GM12878 (cell line): ENCODE data around the gene PURA. TPM values are rescaled to one million over a fixed set of nuclear protein-coding genes. Genes with fewer than 3 reads are reported as not detected.

ENCODE experiments used
- ATAC-seq: fragments of 200-7000 bp; cut with Tn5 transposase; 3 replicates; pipeline ENCODE4 v1.9.1; 2020; ENCODE audit warnings: mild to moderate bottlenecking, moderate library complexity
- BruUV-seq: library from RNA; stranded (reverse); fragments of 400-500 nt; replicated peaks from 2 replicates; lab custom pipeline; 2021; lab: Mats Ljungman, UMichigan
- CTCF ChIA-PET: fragments of 300-600 bp; sonication (Branson Sonifier 250); formaldehyde crosslinking; extraction: SDS; loops from one replicate; lab custom pipeline; 2021; ENCODE audit warnings: inconsistent platforms; lab: Yijun Ruan, JAX
- POLR2A ChIA-PET: fragments of 350-600 bp; formaldehyde crosslinking; extraction: SDS; loops from one replicate; lab custom pipeline; 2021; ENCODE audit warnings: inconsistent platforms; lab: Charles Lee
- RAD21 ChIA-PET: fragments of 300-600 bp; sonication (Branson Sonifier 250); formaldehyde crosslinking; loops from one replicate; lab custom pipeline; 2023; ENCODE audit warnings: antibody characterized with exemption; ENCODE audit not compliant: unreplicated experiment; lab: Charles Lee
- SMC1A ChIA-PET: fragments of 300-600 bp; sonication (Branson Sonifier 250); formaldehyde crosslinking; loops from one replicate; lab custom pipeline; 2023; ENCODE audit not compliant: unreplicated experiment, uncharacterized antibody; lab: Charles Lee
- DNase-seq: peaks from one replicate; pipeline ENCODE4 v3.0.0-alpha.2; 2011; ENCODE audit warnings: low read depth, low spot score
- FAIRE-seq: peaks from 3 replicates; lab custom pipeline; 2011; peaks lifted over from hg19 to GRCh38; lab: Jason Lieb, UNC
- H2AFZ ChIP-seq: 2 replicates; pipeline ENCODE4 v1.6.0; 2011; ENCODE audit warnings: low read depth, low read length, control low read depth; ENCODE audit not compliant: control insufficient read depth
- H3K27ac ChIP-seq: 2 replicates; pipeline ENCODE4 v1.5.1; 2011; ENCODE audit warnings: control low read depth; ENCODE audit not compliant: control insufficient read depth, insufficient read depth
- H3K27me3 ChIP-seq, 2 experiments: replicated peaks in 1 of 2; 2 replicates each; pipeline versions ENCODE4 v1.6.0 to v1.6.1; 2011; ENCODE audit warnings: low read length in 1 of 2; ENCODE audit not compliant: control insufficient read depth in 2 of 2, insufficient read depth in 2 of 2
- H3K36me3 ChIP-seq, 2 experiments: 2 replicates each; pipeline ENCODE4 v1.5.1; 2011; ENCODE audit warnings: low read length in 1 of 2; ENCODE audit not compliant: control insufficient read depth in 2 of 2, insufficient read depth in 2 of 2
- H3K4me1 ChIP-seq: 2 replicates; pipeline ENCODE4 v1.6.1; 2011; ENCODE audit warnings: mild to moderate bottlenecking, low read length, moderate library complexity, mixed read lengths; ENCODE audit not compliant: control insufficient read depth, insufficient read depth
- H3K4me2 ChIP-seq: 2 replicates; pipeline ENCODE4 v1.6.0; 2011; ENCODE audit warnings: control low read depth; ENCODE audit not compliant: control insufficient read depth, insufficient read depth
- H3K4me3 ChIP-seq: fragments of 200-600 bp; sonication (generic); 2 replicates; pipeline ENCODE4 v1.5.1; 2016
- H3K79me2 ChIP-seq: 2 replicates; pipeline ENCODE4 v1.6.0; 2011; ENCODE audit warnings: low read length; ENCODE audit not compliant: control insufficient read depth, insufficient read depth
- H3K9ac ChIP-seq: 2 replicates; pipeline ENCODE4 v1.8.0; 2011; ENCODE audit warnings: low read length, control low read depth, mixed read lengths; ENCODE audit not compliant: control insufficient read depth, insufficient read depth
- H3K9me3 ChIP-seq: replicated peaks from 3 replicates; pipeline ENCODE4 v1.5.1; 2011; ENCODE audit warnings: mild to moderate bottlenecking, low read length; ENCODE audit not compliant: control insufficient read depth, insufficient read depth
- H4K20me1 ChIP-seq: 2 replicates; pipeline ENCODE4 v1.6.0; 2011; ENCODE audit not compliant: control insufficient read depth, insufficient read depth
- CBX3 ChIP-seq: fragments of 200-600 bp; sonication (generic); IDR thresholded peaks from 2 replicates; pipeline ENCODE4 v1.6.1; 2016; ENCODE audit warnings: low read depth, borderline replicate concordance
- CEBPB ChIP-seq, 2 experiments: fragments of 150-350 bp in 1 of 2; IDR thresholded peaks; 2 replicates each; pipeline ENCODE4 v1.6.1; 2012 to 2014; ENCODE audit warnings: low read depth in 2 of 2, low read length in 2 of 2, borderline replicate concordance in 1 of 2, inconsistent platforms in 1 of 2
- CHD4 ChIP-seq: fragments of 200-600 bp; sonication (generic); IDR thresholded peaks from 2 replicates; pipeline ENCODE4 v1.6.1; 2016; ENCODE audit warnings: mild to moderate bottlenecking
- CREB1 ChIP-seq: IDR thresholded peaks from 2 replicates; pipeline ENCODE4 v1.6.1; 2012; ENCODE audit warnings: low read depth, mild to moderate bottlenecking, inconsistent platforms
- FOXK2 ChIP-seq: fragments of 450-650 bp; IDR thresholded peaks from 2 replicates; pipeline ENCODE4 v1.6.1; 2017; ENCODE audit warnings: mild to moderate bottlenecking, moderate library complexity
- NFYA ChIP-seq: IDR thresholded peaks from 2 replicates; pipeline ENCODE4 v1.6.1; 2011; ENCODE audit warnings: low read depth, mild to moderate bottlenecking, low read length, improper control_type of control experiment, borderline replicate concordance
- NR2C1 ChIP-seq: fragments of 450-650 bp; IDR thresholded peaks from 2 replicates; pipeline ENCODE4 v1.6.1; 2017; ENCODE audit warnings: antibody characterized with exemption, mild to moderate bottlenecking, moderate library complexity
- PAX8 ChIP-seq: fragments of 450-650 bp; IDR thresholded peaks from 2 replicates; pipeline ENCODE4 v1.6.1; 2017; ENCODE audit warnings: mild to moderate bottlenecking, moderate library complexity
- PML ChIP-seq: IDR thresholded peaks from 2 replicates; pipeline ENCODE4 v1.6.1; 2012; ENCODE audit warnings: low read length, inconsistent platforms
- SREBF1 ChIP-seq: IDR thresholded peaks from 2 replicates; pipeline ENCODE4 v1.6.1; 2012; ENCODE audit warnings: mild to moderate bottlenecking, low read length
- SREBF2 ChIP-seq: IDR thresholded peaks from 2 replicates; pipeline ENCODE4 v1.6.1; 2012; ENCODE audit warnings: mild to moderate bottlenecking, low read length
- TAF1 ChIP-seq: IDR thresholded peaks from 2 replicates; pipeline ENCODE4 v1.6.1; 2011; ENCODE audit warnings: mild to moderate bottlenecking, low read depth, low read length, borderline replicate concordance
- TBL1XR1 ChIP-seq: IDR thresholded peaks from 2 replicates; pipeline ENCODE4 v1.6.1; 2012; ENCODE audit warnings: low read depth, low read length, improper control_type of control experiment
- TCF3 ChIP-seq: IDR thresholded peaks from 2 replicates; pipeline ENCODE4 v1.6.1; 2012; ENCODE audit warnings: low read depth, mild to moderate bottlenecking, low read length, borderline replicate concordance; ENCODE audit not compliant: insufficient read depth
- ZBED1 ChIP-seq: IDR thresholded peaks from 2 replicates; pipeline ENCODE4 v1.6.1; 2016; ENCODE audit warnings: borderline replicate concordance
- WGBS: methylation state at CpG from one replicate; pipeline ENCODE4 v1.1.6; 2016; ENCODE audit warnings: low lambda C conversion rate; ENCODE audit not compliant: insufficient replicate concordance, insufficient coverage; ENCODE audit errors: missing lambda C conversion rate; 5-methylcytosine and 5-hydroxymethylcytosine counted together
- in situ Hi-C: fragments of 300-500 bp; cut with MboI; formaldehyde crosslinking; loops from 9 replicates; pipeline ENCODE4 v1.14.3; 2018; ENCODE audit warnings: mixed read lengths
- intact Hi-C: fragments of 100-400 bp; cut with micrococcal nuclease; formaldehyde crosslinking; loops from one replicate; pipeline ENCODE4 v1.14.2; 2022; ENCODE audit not compliant: unreplicated experiment
- polyA plus RNA-seq, 11 experiments: library from polyadenylated mRNA; depleted of rRNA in 4 of 11; unstranded in 6 of 11; stranded (reverse) in 5 of 11; fragments of >200 nt; fragmentation: Nextera tagmentation in 4 of 11; fragmentation: Illumina TruSeq in 1 of 11; extraction: Ambion mirVana in 4 of 11; extraction: Trizol in 1 of 11; gene quantifications; 1 replicate in 1 of 11; 2 replicates in 10 of 11; pipeline versions ENCODE4 v1.2.1 to v1.2.3, GENCODE V29; 2011 to 2016; ENCODE audit warnings: inconsistent platforms in 2 of 11, missing spikeins in 2 of 11, low read depth in 1 of 11
- total RNA-seq, 4 experiments: library from RNA; depleted of rRNA in 3 of 4; stranded (reverse); fragments of >200 nt in 3 of 4; fragmentation: Illumina TruSeq in 1 of 4; extraction: Trizol in 1 of 4; gene quantifications; 2 replicates each; pipeline versions ENCODE4 v1.2.1 to v1.2.3, GENCODE V29; 2013 to 2021
- TF ChIP-seq, protein P1 (sequence below): fragments of 450-650 bp; IDR thresholded peaks from 2 replicates; pipeline ENCODE4 v1.6.1; 2017; ENCODE audit warnings: antibody characterized with exemption, mild to moderate bottlenecking, moderate library complexity
- TF ChIP-seq, protein P2 (sequence below): fragments of 450-650 bp; IDR thresholded peaks from 2 replicates; pipeline ENCODE4 v1.6.1; 2017; ENCODE audit warnings: low read depth, mild to moderate bottlenecking, moderate library complexity

Gene PURA
- total and polyA plus RNA-seq, 10 of the 15 experiments (the other 5 are each of a cell fraction or from before 2014, with no cell fraction given) = 3.3 to 11.8 (median 5.8) TPM

DNA sequence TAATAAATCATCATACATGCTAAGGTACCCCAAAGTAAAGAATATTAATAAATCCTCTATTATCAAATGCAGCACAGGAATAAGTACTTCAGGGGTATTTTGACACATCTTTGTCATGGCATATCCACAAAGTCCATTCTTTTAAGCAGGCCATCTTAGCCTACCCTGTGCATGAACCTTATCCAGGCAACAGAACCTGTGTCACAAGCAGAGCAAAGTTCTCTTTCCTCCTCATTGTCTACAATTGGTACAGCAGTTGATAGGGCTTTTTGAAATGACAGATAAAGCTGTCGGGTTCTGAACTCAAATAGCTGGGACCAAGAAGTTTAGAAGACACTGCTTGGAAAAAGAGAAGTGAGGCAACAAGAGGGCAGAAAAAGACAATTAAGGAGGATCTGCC lies 30.8 kb upstream of the PURA start:
- no peaks in the 10 kb centered on the region for H3K36me3 ChIP-seq
- no peak overlapping the region for H3K27ac ChIP-seq
- intact Hi-C loops (no loop called here), in situ Hi-C loops (loop anchor here (5.0 kb wide), 1 partner anchor 69 kb away; no protein-coding TSS in a partner anchor)
- H3K79me2 ChIP-seq = no peaks in the 10 kb centered on the region
- H4K20me1 ChIP-seq = no peaks in the 10 kb centered on the region
- no peak overlapping the region for H3K9ac ChIP-seq
- TF ChIP-seq NFYA (no peak), CREB1 (no peak), CEBPB (IDR thresholded peaks at IDR 0.05; ENCODE audit: borderline replicate concordance in 1 of 2, low read depth in 2 of 2, low read length in 2 of 2) (no peak), CHD4 (no peak), TBL1XR1 (no peak), PML (no peak), FOXK2 (no peak), SREBF1 (no peak), PAX8 (no peak), ZBED1 (no peak), TAF1 (no peak), CBX3 (no peak), NR2C1 (no peak), SREBF2 (no peak), TCF3 (no peak)
- TF ChIP-seq, protein P1, sequence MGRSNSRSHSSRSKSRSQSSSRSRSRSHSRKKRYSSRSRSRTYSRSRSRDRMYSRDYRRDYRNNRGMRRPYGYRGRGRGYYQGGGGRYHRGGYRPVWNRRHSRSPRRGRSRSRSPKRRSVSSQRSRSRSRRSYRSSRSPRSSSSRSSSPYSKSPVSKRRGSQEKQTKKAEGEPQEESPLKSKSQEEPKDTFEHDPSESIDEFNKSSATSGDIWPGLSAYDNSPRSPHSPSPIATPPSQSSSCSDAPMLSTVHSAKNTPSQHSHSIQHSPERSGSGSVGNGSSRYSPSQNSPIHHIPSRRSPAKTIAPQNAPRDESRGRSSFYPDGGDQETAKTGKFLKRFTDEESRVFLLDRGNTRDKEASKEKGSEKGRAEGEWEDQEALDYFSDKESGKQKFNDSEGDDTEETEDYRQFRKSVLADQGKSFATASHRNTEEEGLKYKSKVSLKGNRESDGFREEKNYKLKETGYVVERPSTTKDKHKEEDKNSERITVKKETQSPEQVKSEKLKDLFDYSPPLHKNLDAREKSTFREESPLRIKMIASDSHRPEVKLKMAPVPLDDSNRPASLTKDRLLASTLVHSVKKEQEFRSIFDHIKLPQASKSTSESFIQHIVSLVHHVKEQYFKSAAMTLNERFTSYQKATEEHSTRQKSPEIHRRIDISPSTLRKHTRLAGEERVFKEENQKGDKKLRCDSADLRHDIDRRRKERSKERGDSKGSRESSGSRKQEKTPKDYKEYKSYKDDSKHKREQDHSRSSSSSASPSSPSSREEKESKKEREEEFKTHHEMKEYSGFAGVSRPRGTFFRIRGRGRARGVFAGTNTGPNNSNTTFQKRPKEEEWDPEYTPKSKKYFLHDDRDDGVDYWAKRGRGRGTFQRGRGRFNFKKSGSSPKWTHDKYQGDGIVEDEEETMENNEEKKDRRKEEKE = no peak
- TF ChIP-seq, protein P2, sequence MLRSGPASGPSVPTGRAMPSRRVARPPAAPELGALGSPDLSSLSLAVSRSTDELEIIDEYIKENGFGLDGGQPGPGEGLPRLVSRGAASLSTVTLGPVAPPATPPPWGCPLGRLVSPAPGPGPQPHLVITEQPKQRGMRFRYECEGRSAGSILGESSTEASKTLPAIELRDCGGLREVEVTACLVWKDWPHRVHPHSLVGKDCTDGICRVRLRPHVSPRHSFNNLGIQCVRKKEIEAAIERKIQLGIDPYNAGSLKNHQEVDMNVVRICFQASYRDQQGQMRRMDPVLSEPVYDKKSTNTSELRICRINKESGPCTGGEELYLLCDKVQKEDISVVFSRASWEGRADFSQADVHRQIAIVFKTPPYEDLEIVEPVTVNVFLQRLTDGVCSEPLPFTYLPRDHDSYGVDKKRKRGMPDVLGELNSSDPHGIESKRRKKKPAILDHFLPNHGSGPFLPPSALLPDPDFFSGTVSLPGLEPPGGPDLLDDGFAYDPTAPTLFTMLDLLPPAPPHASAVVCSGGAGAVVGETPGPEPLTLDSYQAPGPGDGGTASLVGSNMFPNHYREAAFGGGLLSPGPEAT = no peak
- no peaks in the 10 kb centered on the region for H3K9me3 ChIP-seq
- ATAC-seq = no peak
- 5% methylated on average over 1 of the region's 1 CpG for WGBS
- no peaks in the 10 kb centered on the region for H3K4me1 ChIP-seq
- FAIRE-seq = no peak
- peaks cover 0 to 7% of the 10 kb centered on the region in 2 experiments for H3K27me3 ChIP-seq
- no peak overlapping the region for H3K4me2 ChIP-seq
- CTCF ChIA-PET = interaction anchor here (0.6 kb wide), 1 partner anchor 35 kb away, joined by 3 read pairs; no protein-coding TSS in a partner anchor
- no peak for DNase-seq
- RAD21 ChIA-PET = no interaction called here
- POLR2A ChIA-PET = no interaction called here
- no peak overlapping the region for H2AFZ ChIP-seq
- SMC1A ChIA-PET = interaction anchor here (0.6 to 0.7 kb wide), 3 partner anchors 41 to 86 kb away, joined by 3 read pairs; no protein-coding TSS in a partner anchor
- no TSS peak for BruUV-seq
- no peak overlapping the region for H3K4me3 ChIP-seq
